GM23248 (cell line): ENCODE results near the gene C20orf202. TPM values are rescaled to one million over a fixed set of nuclear protein-coding genes. Genes with fewer than 3 reads are reported as not detected.
"Not testable (repeated sequence)": the region's sequence is repeated elsewhere in the genome, so short reads cannot be mapped to it uniquely, and the experiment has no call there.

Source experiments
- DNase-seq: peaks from one replicate; pipeline ENCODE4 v3.0.0-alpha.2; 2015
- H2AFZ ChIP-seq: fragments of 200-600 bp; sonication (generic); 2 replicates; pipeline ENCODE4 v1.6.1; 2016; ENCODE audit warnings: antibody characterized with exemption
- H3F3A ChIP-seq: fragments of 200-600 bp; sonication (generic); 2 replicates; pipeline ENCODE4 v1.6.1; 2016; ENCODE audit warnings: mild to moderate bottlenecking, antibody characterized with exemption, mixed run types; ENCODE audit not compliant: insufficient read depth
- H3K27ac ChIP-seq: fragments of 200-600 bp; sonication (generic); 2 replicates; pipeline ENCODE4 v1.5.1; 2016; ENCODE audit warnings: mild to moderate bottlenecking
- H3K27me3 ChIP-seq: fragments of 200-600 bp; sonication (generic); replicated peaks from 2 replicates; pipeline ENCODE4 v1.6.1; 2016; ENCODE audit warnings: mild to moderate bottlenecking; ENCODE audit not compliant: insufficient read depth
- H3K36me3 ChIP-seq: fragments of 200-600 bp; sonication (generic); 2 replicates; pipeline ENCODE4 v1.6.1; 2016; ENCODE audit warnings: low read depth, mild to moderate bottlenecking
- H3K4me1 ChIP-seq: fragments of 200-600 bp; sonication (generic); 2 replicates; pipeline ENCODE4 v1.6.1; 2016; ENCODE audit warnings: mild to moderate bottlenecking; ENCODE audit not compliant: insufficient read depth
- H3K4me2 ChIP-seq: fragments of 200-600 bp; sonication (generic); one replicate; pipeline ENCODE4 v1.6.1; 2016; ENCODE audit warnings: mild to moderate bottlenecking; ENCODE audit not compliant: unreplicated experiment
- H3K4me3 ChIP-seq: fragments of 200-600 bp; sonication (generic); 2 replicates; pipeline ENCODE4 v1.5.1; 2016; ENCODE audit warnings: mild to moderate bottlenecking
- H3K79me2 ChIP-seq: fragments of 200-600 bp; sonication (generic); 2 replicates; pipeline ENCODE4 v1.6.1; 2016; ENCODE audit warnings: mild to moderate bottlenecking; ENCODE audit not compliant: insufficient read depth
- H3K9ac ChIP-seq: fragments of 200-600 bp; sonication (generic); 2 replicates; pipeline ENCODE4 v1.6.1; 2016; ENCODE audit warnings: mild to moderate bottlenecking
- H3K9me2 ChIP-seq: fragments of 200-600 bp; sonication (generic); 2 replicates; pipeline ENCODE4 v1.6.1; 2016; ENCODE audit warnings: mixed run types, mild to moderate bottlenecking, moderate library complexity; ENCODE audit not compliant: insufficient read depth
- H3K9me3 ChIP-seq: fragments of 200-600 bp; sonication (generic); one replicate; pipeline ENCODE4 v1.6.1; 2017; ENCODE audit warnings: low read depth
- H4K20me1 ChIP-seq: fragments of 200-600 bp; sonication (generic); 2 replicates; pipeline ENCODE4 v1.6.0; 2016; ENCODE audit not compliant: insufficient read depth
- EZH2 ChIP-seq: fragments of 200-600 bp; sonication (generic); IDR thresholded peaks from 2 replicates; pipeline ENCODE4 v1.6.1; 2018; ENCODE audit warnings: antibody characterized with exemption, mild to moderate bottlenecking; ENCODE audit not compliant: insufficient read depth, poor library complexity, severe bottlenecking
- EZH2phosphoT487 ChIP-seq: fragments of 200-600 bp; sonication (generic); IDR thresholded peaks from 2 replicates; pipeline ENCODE4 v1.6.1; 2018; ENCODE audit warnings: antibody characterized with exemption, moderate library complexity, mild to moderate bottlenecking, low read depth; ENCODE audit not compliant: insufficient read depth
- WGBS, 2 experiments: methylation state at CpG; one replicate each; pipeline ENCODE4 v1.1.6; 2015 to 2017; ENCODE audit warnings: low lambda C conversion rate in 2 of 2, low coverage in 1 of 2; ENCODE audit errors: missing lambda C conversion rate in 2 of 2; 5-methylcytosine and 5-hydroxymethylcytosine counted together
- in situ Hi-C: fragments of 300-500 bp; cut with MboI; formaldehyde crosslinking; loops from 2 replicates; pipeline ENCODE4 v1.15.0; 2020
- polyA plus RNA-seq: library from polyadenylated mRNA; unstranded; fragments of >200 nt; fragmentation: Nextera tagmentation; extraction: Ambion mirVana; gene quantifications from 2 replicates; pipeline ENCODE4 v1.2.1, GENCODE V29; 2016
- total RNA-seq: library from RNA; depleted of rRNA; stranded (reverse); fragments of >200 nt; shearing (Covaris generic); gene quantifications from 2 replicates; pipeline ENCODE4 v1.2.3, GENCODE V29; 2014

Gene C20orf202
- total and polyA plus RNA-seq, 2 experiments from 2014 or later = not detected

GRCh38 chr20:1245578-1245977 lies 42.3 kb downstream of the C20orf202 start:
- Histone ChIP-seq H3K4me3 (no peak overlapping the region), H3K4me1 (peaks cover 16% of the 10 kb centered on the region), H3K27me3 (no peaks in the 10 kb centered on the region), H3K4me2 (no peak overlapping the region), H3K9me3 (no peaks in the 10 kb centered on the region), H3K9me2 (no peaks in the 10 kb centered on the region), H3F3A (peaks cover 12% of the 10 kb centered on the region; the same call in 1 of the 2 replicates), H3K27ac (no peak overlapping the region), H3K79me2 (no peaks in the 10 kb centered on the region), H2AFZ (no peak overlapping the region), H4K20me1 (no peaks in the 10 kb centered on the region), H3K9ac (no peak overlapping the region), H3K36me3 (no peaks in the 10 kb centered on the region)
- 11 to 15% methylated on average over 2 of the region's 2 CpGs for WGBS, 2 experiments
- in situ Hi-C loops = no loop called here
- no peak for TF ChIP-seq EZH2phosphoT487
- TF ChIP-seq EZH2 = no peak
- no peak for DNase-seq

- H3K9me2 ChIP-seq = no peaks in the 10 kb centered on the region
- no peak overlapping the region for H3K4me2 ChIP-seq
- H3K9me3 ChIP-seq = no peaks in the 10 kb centered on the region
- DNase-seq = no peak
- no peak overlapping the region for H3K27ac ChIP-seq
- H3F3A ChIP-seq = no peaks in the 10 kb centered on the region
- no peak overlapping the region for H2AFZ ChIP-seq
- H3K9ac ChIP-seq = no peak overlapping the region
- H3K79me2 ChIP-seq = no peaks in the 10 kb centered on the region
- no peak overlapping the region for H3K4me3 ChIP-seq
- no peaks in the 10 kb centered on the region for H4K20me1 ChIP-seq
- in situ Hi-C loops = no loop called here
- H3K36me3 ChIP-seq = no peaks in the 10 kb centered on the region
- no peaks in the 10 kb centered on the region for H3K27me3 ChIP-seq
- no peak for TF ChIP-seq EZH2phosphoT487
- no peak for TF ChIP-seq EZH2
- H3K4me1 ChIP-seq = peaks cover 5% of the 10 kb centered on the region; the same call in 1 of the 2 replicates
Measured at GRCh38 chr20:1247689-1248088, 44.4 kb downstream of the C20orf202 start.

DNA sequence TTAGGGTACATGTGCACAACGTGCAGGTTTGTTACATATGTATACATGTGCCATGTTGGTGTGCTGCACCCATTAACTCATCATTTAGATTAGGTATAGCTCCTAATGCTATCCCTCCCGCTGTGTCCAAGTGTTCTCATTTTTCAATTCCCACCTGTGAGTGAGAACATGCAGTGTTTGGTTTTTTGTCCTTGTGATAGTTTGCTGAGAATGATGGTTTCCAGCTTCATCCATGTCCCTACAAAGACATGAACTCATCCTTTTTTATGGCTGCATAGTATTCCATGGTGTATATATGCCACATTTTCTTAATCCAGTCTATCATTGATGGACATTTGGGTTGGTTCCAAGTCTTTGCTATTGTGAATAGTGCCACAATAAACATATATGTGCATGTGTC lies 47.0 kb downstream of the C20orf202 start:
- H3K36me3 ChIP-seq, H3K4me1 ChIP-seq, H3K27ac ChIP-seq, H3K9ac ChIP-seq, H3K9me3 ChIP-seq, H3K27me3 ChIP-seq, DNase-seq, H3F3A ChIP-seq, H3K4me3 ChIP-seq, in situ Hi-C loops, H2AFZ ChIP-seq, H3K4me2 ChIP-seq, H3K9me2 ChIP-seq, H4K20me1 ChIP-seq, H3K79me2 ChIP-seq: not testable (repeated sequence)
- 67 to 69% methylated on average over 2 of the region's 2 CpGs for WGBS, 2 experiments

DNA sequence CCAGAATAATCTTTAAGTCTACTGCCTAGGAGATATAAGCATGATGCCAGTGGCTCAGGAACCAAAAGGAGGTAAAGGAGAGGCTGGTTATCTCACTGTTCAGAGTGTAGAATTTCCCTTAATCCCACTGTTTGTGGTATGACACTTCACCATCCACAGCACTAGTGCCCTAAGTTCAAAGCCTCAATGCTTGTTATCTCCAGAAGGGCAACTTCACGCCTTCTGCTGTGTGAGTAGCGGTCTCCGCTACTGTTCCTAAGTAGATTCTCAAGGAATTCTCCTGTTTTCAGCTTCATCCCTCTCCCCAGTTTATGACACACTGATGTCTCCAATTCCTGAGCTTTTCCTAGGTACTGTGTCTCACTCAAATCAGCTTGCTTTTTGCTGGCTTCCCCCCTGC lies 49.2 kb downstream of the C20orf202 start:
- in situ Hi-C loops = no loop called here
- Histone ChIP-seq H3K9me2 (no peaks in the 10 kb centered on the region), H3K4me1 (no peaks in the 10 kb centered on the region), H3K4me2 (no peak overlapping the region), H3K27ac (no peak overlapping the region), H3K36me3 (no peaks in the 10 kb centered on the region), H3K79me2 (no peaks in the 10 kb centered on the region), H3K4me3 (no peak overlapping the region), H3K9me3 (no peaks in the 10 kb centered on the region), H3K27me3 (no peaks in the 10 kb centered on the region), H3F3A (no peaks in the 10 kb centered on the region), H3K9ac (no peak overlapping the region), H2AFZ (no peak overlapping the region), H4K20me1 (no peaks in the 10 kb centered on the region)
- no peak for DNase-seq
- TF ChIP-seq EZH2 (no peak), EZH2phosphoT487 (no peak)
- WGBS, 2 experiments = 91 to 98% methylated on average over 3 of the region's 3 CpGs

DNA sequence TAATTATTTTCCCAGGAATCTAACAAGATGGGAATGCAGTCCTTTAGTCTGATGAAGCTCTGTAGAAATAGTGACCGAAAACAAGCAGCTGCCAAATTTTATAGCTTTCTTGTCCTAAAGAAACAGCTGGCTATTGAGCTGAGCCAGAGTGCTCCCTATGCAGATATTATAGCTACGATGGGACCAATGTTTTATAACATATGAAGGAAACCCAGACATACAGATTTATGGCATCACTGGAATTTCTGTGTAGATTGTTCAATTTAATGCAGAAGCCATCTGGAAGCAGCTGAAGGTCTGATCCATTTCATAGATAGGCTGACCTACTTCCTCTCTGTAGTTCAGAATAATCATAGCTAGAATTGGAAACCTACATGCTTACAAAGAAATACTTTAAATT lies 51.0 kb downstream of the C20orf202 start:
- Histone ChIP-seq H3K27me3 (peaks cover 9% of the 10 kb centered on the region; the same call in 1 of the 2 replicates), H3K4me1 (no peaks in the 10 kb centered on the region), H3K27ac (no peak overlapping the region), H3K9me3 (no peaks in the 10 kb centered on the region), H3K9me2 (no peaks in the 10 kb centered on the region), H3K79me2 (no peaks in the 10 kb centered on the region), H2AFZ (no peak overlapping the region), H3K9ac (no peak overlapping the region), H4K20me1 (no peaks in the 10 kb centered on the region), H3F3A (no peaks in the 10 kb centered on the region), H3K4me2 (no peak overlapping the region), H3K4me3 (no peak overlapping the region), H3K36me3 (no peaks in the 10 kb centered on the region)
- no peak for TF ChIP-seq EZH2
- no peak for TF ChIP-seq EZH2phosphoT487
- in situ Hi-C loops = no loop called here
- 50 to 55% methylated on average over 2 of the region's 2 CpGs for WGBS, 2 experiments
- no peak for DNase-seq
